ENCODE measurements around the gene FKBP1A. TPM values are rescaled to one million over a fixed set of nuclear protein-coding genes. Genes with fewer than 3 reads are reported as not detected.

Gene FKBP1A
- total RNA-seq, 5 donors from 2014 or later (not counting 1 experiment from before 2014, with no cell fraction given): 76.7 to 90.4 (median 79.9) TPM

GRCh38 chr20:1373614-1374013 lies 19.2 kb downstream of the FKBP1A start:
- ChIA-PET CTCF (no interaction called here), POLR2A (no interaction called here)
- Mint-ChIP-seq H3K9me3 (no peaks in the 10 kb centered on the region), H3K4me3 (no peak overlapping the region), H3K27ac (peak overlapping the region; percentile 7 to 28), H3K27me3 (no peaks in the 10 kb centered on the region), H3K4me1 (peaks cover 49 to 64% (median 61%) of the 10 kb centered on the region in 3 donors), H3K36me3 (peaks cover 23% of the 10 kb centered on the region)
- peaks cover 13 to 45% of the 10 kb centered on the region in 2 donors for H3K36me3 ChIP-seq (ENCODE audit: control insufficient read depth in 2 of 2, extremely low read depth in 1 of 2, insufficient read depth in 1 of 2, low read length in 1 of 2)
- H3K9me3 ChIP-seq: no peaks in the 10 kb centered on the region
- ATAC-seq (replicated peaks in 1 of 4): no peak
- WGBS (ENCODE audit: insufficient coverage): 100% methylated on average over 4 of the region's 4 CpGs
- peaks cover 14 to 19% of the 10 kb centered on the region in 2 experiments for H3K4me1 ChIP-seq (ENCODE audit: control insufficient read depth in 1 of 2, extremely low read depth in 1 of 2, insufficient read depth in 2 of 2, low read length in 2 of 2)
- H3K4me3 ChIP-seq (ENCODE audit: control insufficient read depth in 1 of 2, extremely low read depth in 1 of 2, low read length in 1 of 2): no peak overlapping the region
- no peaks in the 10 kb centered on the region for H3K27me3 ChIP-seq (replicated peaks in 1 of 2; ENCODE audit: control insufficient read depth in 2 of 2, extremely low read depth in 1 of 2, insufficient read depth in 2 of 2, low read length in 1 of 2)
- no peak overlapping the region for H3K27ac ChIP-seq (ENCODE audit: low read length)
- DNase-seq: no peak

GRCh38 chr20:1373036-1373435 lies 19.8 kb downstream of the FKBP1A start:
- Mint-ChIP-seq H3K27me3 (no peaks in the 10 kb centered on the region), H3K9me3 (no peaks in the 10 kb centered on the region), H3K4me1 (peaks cover 43 to 59% (median 57%) of the 10 kb centered on the region in 3 donors), H3K27ac (peak overlapping the region in 1 of 2 donors; percentile 34), H3K4me3 (no peak overlapping the region), H3K36me3 (peaks cover 29% of the 10 kb centered on the region)
- ChIA-PET POLR2A (interaction anchor here in 1 of 2 donors (0.7 kb wide), 1 partner anchor 44 kb away, joined by 3 read pairs; no protein-coding TSS in a partner anchor), CTCF (no interaction called here)
- no CpG with 5 or more reads among the region's 3 CpGs for WGBS (ENCODE audit: insufficient coverage)
- DNase-seq: no peak
- Histone ChIP-seq H3K27ac (ENCODE audit: low read length) (no peak overlapping the region), H3K9me3 (no peaks in the 10 kb centered on the region), H3K4me3 (ENCODE audit: control insufficient read depth in 1 of 2, extremely low read depth in 1 of 2, low read length in 1 of 2) (no peak overlapping the region), H3K36me3 (ENCODE audit: control insufficient read depth in 2 of 2, extremely low read depth in 1 of 2, insufficient read depth in 1 of 2, low read length in 1 of 2) (peaks cover 14 to 51% of the 10 kb centered on the region in 2 donors), H3K27me3 (replicated peaks in 1 of 2; ENCODE audit: control insufficient read depth in 2 of 2, extremely low read depth in 1 of 2, insufficient read depth in 2 of 2, low read length in 1 of 2) (no peaks in the 10 kb centered on the region), H3K4me1 (ENCODE audit: control insufficient read depth in 1 of 2, extremely low read depth in 1 of 2, insufficient read depth in 2 of 2, low read length in 2 of 2) (peaks cover 10 to 18% of the 10 kb centered on the region in 2 experiments)
- no peak for ATAC-seq (replicated peaks in 1 of 4)

- H3K9me3 Mint-ChIP-seq: no peaks in the 10 kb centered on the region
- H3K27ac Mint-ChIP-seq: peak overlapping the region; percentile 6 to 36
- no peaks in the 10 kb centered on the region for H3K27me3 ChIP-seq (replicated peaks in 1 of 2; ENCODE audit: control insufficient read depth in 2 of 2, extremely low read depth in 1 of 2, insufficient read depth in 2 of 2, low read length in 1 of 2)
- no peak overlapping the region for H3K4me3 ChIP-seq (ENCODE audit: control insufficient read depth in 1 of 2, extremely low read depth in 1 of 2, low read length in 1 of 2)
- H3K4me1 ChIP-seq (ENCODE audit: control insufficient read depth in 1 of 2, extremely low read depth in 1 of 2, insufficient read depth in 2 of 2, low read length in 2 of 2): peaks cover 5 to 8% of the 10 kb centered on the region in 2 experiments
- H3K4me3 Mint-ChIP-seq: no peak overlapping the region
- no peaks in the 10 kb centered on the region for H3K27me3 Mint-ChIP-seq
- CTCF ChIA-PET: no interaction called here
- no peak for ATAC-seq (replicated peaks in 1 of 4)
- no peak overlapping the region for H3K27ac ChIP-seq (ENCODE audit: low read length)
- POLR2A ChIA-PET: no interaction called here
- no peak for DNase-seq
- H3K4me1 Mint-ChIP-seq: peaks cover 33 to 48% (median 48%) of the 10 kb centered on the region in 3 donors
- WGBS (ENCODE audit: insufficient coverage): 92% methylated on average over 2 of the region's 5 CpGs
- H3K36me3 Mint-ChIP-seq: peaks cover 39% of the 10 kb centered on the region
- no peaks in the 10 kb centered on the region for H3K9me3 ChIP-seq
- H3K36me3 ChIP-seq (ENCODE audit: control insufficient read depth in 2 of 2, extremely low read depth in 1 of 2, insufficient read depth in 1 of 2, low read length in 1 of 2): peaks cover 14 to 56% of the 10 kb centered on the region in 2 donors
These were observed 20.9 kb downstream of the FKBP1A start for GRCh38 chr20:1371830-1372539.

GRCh38 chr20:1371202-1371782 lies 21.6 kb downstream of the FKBP1A start:
- Histone ChIP-seq H3K4me1 (ENCODE audit: control insufficient read depth in 1 of 2, extremely low read depth in 1 of 2, insufficient read depth in 2 of 2, low read length in 2 of 2) (peaks cover under 1 to 7% of the 10 kb centered on the region in 2 experiments), H3K36me3 (ENCODE audit: control insufficient read depth in 2 of 2, extremely low read depth in 1 of 2, insufficient read depth in 1 of 2, low read length in 1 of 2) (peaks cover 14 to 56% of the 10 kb centered on the region in 2 donors), H3K9me3 (no peaks in the 10 kb centered on the region), H3K4me3 (ENCODE audit: control insufficient read depth in 1 of 2, extremely low read depth in 1 of 2, low read length in 1 of 2) (no peak overlapping the region), H3K27me3 (replicated peaks in 1 of 2; ENCODE audit: control insufficient read depth in 2 of 2, extremely low read depth in 1 of 2, insufficient read depth in 2 of 2, low read length in 1 of 2) (no peaks in the 10 kb centered on the region), H3K27ac (ENCODE audit: low read length) (no peak overlapping the region)
- 65% methylated on average over 3 of the region's 3 CpGs for WGBS (ENCODE audit: insufficient coverage)
- peaks cover 26 to 42% (median 42%) of the 10 kb centered on the region in 3 donors for H3K4me1 Mint-ChIP-seq
- peaks cover 42% of the 10 kb centered on the region for H3K36me3 Mint-ChIP-seq
- no peak for ATAC-seq (replicated peaks in 1 of 4)
- H3K27ac Mint-ChIP-seq: peak overlapping the region; percentile 36 to 55
- H3K4me3 Mint-ChIP-seq: no peak overlapping the region
- CTCF ChIA-PET: no interaction called here
- no peak for DNase-seq
- H3K9me3 Mint-ChIP-seq: no peaks in the 10 kb centered on the region
- POLR2A ChIA-PET: no interaction called here
- no peaks in the 10 kb centered on the region for H3K27me3 Mint-ChIP-seq

- Histone ChIP-seq H3K4me1 (ENCODE audit: control insufficient read depth in 1 of 2, extremely low read depth in 1 of 2, insufficient read depth in 2 of 2, low read length in 2 of 2) (peaks cover 0 to under 1% of the 10 kb centered on the region in 2 experiments), H3K9me3 (no peaks in the 10 kb centered on the region), H3K27ac (ENCODE audit: low read length) (no peak overlapping the region), H3K27me3 (replicated peaks in 1 of 2; ENCODE audit: control insufficient read depth in 2 of 2, extremely low read depth in 1 of 2, insufficient read depth in 2 of 2, low read length in 1 of 2) (no peaks in the 10 kb centered on the region), H3K4me3 (ENCODE audit: control insufficient read depth in 1 of 2, extremely low read depth in 1 of 2, low read length in 1 of 2) (no peak overlapping the region), H3K36me3 (ENCODE audit: control insufficient read depth in 2 of 2, extremely low read depth in 1 of 2, insufficient read depth in 1 of 2, low read length in 1 of 2) (peaks cover 17 to 56% of the 10 kb centered on the region in 2 donors)
- Mint-ChIP-seq H3K36me3 (peaks cover 44% of the 10 kb centered on the region), H3K9me3 (no peaks in the 10 kb centered on the region), H3K4me3 (no peak overlapping the region), H3K27me3 (no peaks in the 10 kb centered on the region), H3K27ac (no peak overlapping the region), H3K4me1 (peaks cover 19 to 39% (median 38%) of the 10 kb centered on the region in 3 donors)
- WGBS (ENCODE audit: insufficient coverage): no CpG with 5 or more reads among the region's 2 CpGs
- no peak for DNase-seq
- ChIA-PET POLR2A (no interaction called here), CTCF (no interaction called here)
- no peak for ATAC-seq (replicated peaks in 1 of 4)
These were observed 22.2 kb downstream of the FKBP1A start for GRCh38 chr20:1370548-1371110.

GRCh38 chr20:1369970-1370369 lies 22.9 kb downstream of the FKBP1A start:
- Mint-ChIP-seq H3K27ac (peak overlapping the region in 1 of 2 donors; percentile 41), H3K4me3 (no peak overlapping the region), H3K27me3 (no peaks in the 10 kb centered on the region), H3K36me3 (peaks cover 48% of the 10 kb centered on the region), H3K9me3 (no peaks in the 10 kb centered on the region), H3K4me1 (peaks cover 17 to 39% (median 38%) of the 10 kb centered on the region in 3 donors)
- H3K4me1 ChIP-seq (ENCODE audit: control insufficient read depth in 1 of 2, extremely low read depth in 1 of 2, insufficient read depth in 2 of 2, low read length in 2 of 2): no peaks in the 10 kb centered on the region
- ATAC-seq (replicated peaks in 1 of 4): no peak
- H3K36me3 ChIP-seq (ENCODE audit: control insufficient read depth in 2 of 2, extremely low read depth in 1 of 2, insufficient read depth in 1 of 2, low read length in 1 of 2): peaks cover 20 to 58% of the 10 kb centered on the region in 2 donors
- no peaks in the 10 kb centered on the region for H3K27me3 ChIP-seq (replicated peaks in 1 of 2; ENCODE audit: control insufficient read depth in 2 of 2, extremely low read depth in 1 of 2, insufficient read depth in 2 of 2, low read length in 1 of 2)
- H3K27ac ChIP-seq (ENCODE audit: low read length): no peak overlapping the region
- no peak overlapping the region for H3K4me3 ChIP-seq (ENCODE audit: control insufficient read depth in 1 of 2, extremely low read depth in 1 of 2, low read length in 1 of 2)
- H3K9me3 ChIP-seq: no peaks in the 10 kb centered on the region
- ChIA-PET CTCF (no interaction called here), POLR2A (no interaction called here)
- no peak for DNase-seq
- no CpG with 5 or more reads among the region's 3 CpGs for WGBS (ENCODE audit: insufficient coverage)
